WTC11 (cell line): ENCODE measurements around the gene GUCA1A.

Source experiments
- CTCF ChIP-seq: fragments of 200-600 bp; IDR thresholded peaks from 2 replicates; pipeline ENCODE4 v1.8.0; 2022; ENCODE audit warnings: antibody characterized with exemption
- SP1 ChIP-seq: sonication (generic); formaldehyde crosslinking; conservative IDR thresholded peaks from 2 replicates; pipeline ENCODE4 v1.8.1; 2022; ENCODE audit warnings: missing genetic modification reagents
- TEAD4 ChIP-seq: sonication (generic); formaldehyde crosslinking; IDR thresholded peaks from 2 replicates; pipeline ENCODE4 v1.8.0; 2022; ENCODE audit warnings: mild to moderate bottlenecking, missing genetic modification reagents
- ZNF263 ChIP-seq: sonication (generic); formaldehyde crosslinking; IDR thresholded peaks from 2 replicates; pipeline ENCODE4 v1.8.1; 2022; ENCODE audit warnings: low read depth, mild to moderate bottlenecking, moderate library complexity, missing genetic modification reagents

DNA sequence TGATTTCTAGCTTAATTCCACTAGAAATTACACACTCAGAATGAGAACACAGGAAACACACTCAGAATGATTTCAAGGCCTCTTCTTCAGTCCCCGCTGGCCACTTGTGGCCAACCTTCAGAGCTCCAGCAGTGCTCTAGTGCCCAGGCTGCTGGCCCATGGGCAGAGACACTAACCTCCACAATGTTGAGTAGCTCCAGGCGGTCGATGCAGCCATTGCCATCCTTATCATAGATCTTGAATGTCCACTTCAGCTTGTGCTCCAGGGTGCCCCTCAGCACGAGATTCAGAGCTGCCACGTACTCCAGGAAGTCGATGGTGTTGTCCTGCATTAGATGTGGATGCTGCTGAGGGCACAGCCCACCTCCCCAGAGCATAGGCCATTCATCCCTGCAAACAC lies 15.2 kb downstream of the GUCA1A start:
- no peak for TF ChIP-seq CTCF
- TF ChIP-seq TEAD4 (CRISPR knock-in tag), result no peak
- no peak for TF ChIP-seq SP1 (CRISPR knock-in tag)
- TF ChIP-seq ZNF263 (CRISPR knock-in tag), result no peak
